H1 (cell line): ENCODE data around the gene AGBL4.

Source experiments
- CBX5 ChIP-seq: fragments of 300-800, 300-1000 bp; sonication (generic); IDR thresholded peaks from 2 replicates; pipeline ENCODE4 v1.7.1; 2016; ENCODE audit warnings: antibody characterized with exemption, low read length, low read depth
- EGR1 ChIP-seq: IDR thresholded peaks from 2 replicates; pipeline ENCODE4 v1.6.1; 2011; ENCODE audit warnings: low read depth, low read length, borderline replicate concordance
- EP300 ChIP-seq, 2 experiments: IDR thresholded peaks; 1 replicate in 1 of 2; 2 replicates in 1 of 2; pipeline ENCODE4 v1.6.1; 2011 to 2012; ENCODE audit warnings: low read depth in 2 of 2, low read length in 2 of 2, mild to moderate bottlenecking in 2 of 2, borderline replicate concordance in 1 of 2, inconsistent platforms in 1 of 2, moderate library complexity in 1 of 2
- EZH2 ChIP-seq: fragments of 200-600 bp; sonication (generic); IDR thresholded peaks from 2 replicates; pipeline ENCODE4 v1.7.1; 2012; ENCODE audit warnings: low read depth, mild to moderate bottlenecking, moderate library complexity, low read length, inconsistent platforms; ENCODE audit not compliant: severe bottlenecking
- FOSL1 ChIP-seq: IDR thresholded peaks from 2 replicates; pipeline ENCODE4 v1.6.1; 2011; ENCODE audit warnings: mild to moderate bottlenecking, low read depth, low read length, moderate library complexity; ENCODE audit not compliant: insufficient read depth
- JUN ChIP-seq: IDR thresholded peaks from 2 replicates; pipeline ENCODE4 v1.6.1; 2011; ENCODE audit warnings: low read depth, mild to moderate bottlenecking, improper control_type of control experiment, low read length
- MAFK ChIP-seq: IDR thresholded peaks from 2 replicates; pipeline ENCODE4 v1.6.1; 2012; ENCODE audit warnings: low read depth, mild to moderate bottlenecking, improper control_type of control experiment, low read length
- POLR2AphosphoS5 ChIP-seq: IDR thresholded peaks from 2 replicates; pipeline ENCODE4 v1.6.1; 2011; ENCODE audit warnings: low read depth, low read length
- SRF ChIP-seq: IDR thresholded peaks from 2 replicates; pipeline ENCODE4 v1.6.1; 2011; ENCODE audit warnings: mild to moderate bottlenecking, low read depth, low read length, moderate library complexity
- TAF1 ChIP-seq: IDR thresholded peaks from 2 replicates; pipeline ENCODE4 v1.6.1; 2011; ENCODE audit warnings: mild to moderate bottlenecking, low read depth, low read length
- TCF12 ChIP-seq: IDR thresholded peaks from 2 replicates; pipeline ENCODE4 v1.6.1; 2011; ENCODE audit warnings: low read depth, mild to moderate bottlenecking, low read length
- ZNF274 ChIP-seq: IDR thresholded peaks from 2 replicates; pipeline ENCODE4 v1.7.0; 2012; ENCODE audit warnings: low read length, borderline replicate concordance; ENCODE audit errors: extremely low read depth
- TF ChIP-seq, protein P1 (sequence below), 3 experiments: IDR thresholded peaks; 1 replicate in 2 of 3; 2 replicates in 1 of 3; pipeline versions ENCODE4 v1.5.1 to v1.6.1; 2011; ENCODE audit warnings: low read length in 3 of 3, mild to moderate bottlenecking in 3 of 3, inconsistent platforms in 2 of 3, low read depth in 1 of 3, moderate library complexity in 1 of 3; ENCODE audit not compliant: insufficient read depth in 1 of 3; ENCODE audit errors: control extremely low read depth in 1 of 3
- TF ChIP-seq, protein P2 (sequence below): IDR thresholded peaks from 2 replicates; pipeline ENCODE4 v1.6.1; 2012; ENCODE audit warnings: inconsistent platforms

DNA sequence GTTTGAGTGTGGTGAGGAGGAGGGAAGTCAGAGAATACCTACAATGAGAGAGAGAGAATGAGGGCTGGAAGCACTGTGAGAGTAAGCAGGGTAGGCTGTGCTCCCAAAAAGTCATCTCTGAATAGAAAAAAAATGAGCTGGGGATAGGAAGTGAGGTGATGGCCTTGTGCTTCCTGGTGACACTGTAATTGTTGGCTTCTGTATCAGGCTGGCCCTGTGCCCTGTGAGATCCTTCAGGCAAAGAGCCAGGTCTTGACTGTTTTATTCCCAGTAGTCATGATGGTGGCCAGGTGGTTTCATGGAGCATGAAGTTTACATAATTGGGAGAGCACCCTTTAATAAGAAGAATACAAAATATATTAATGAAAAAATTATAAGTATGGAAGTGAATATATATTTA is 1531.4 kb downstream of the AGBL4 start:
- no peak for TF ChIP-seq EP300 (IDR thresholded peaks at IDR 0.05; ENCODE audit: borderline replicate concordance in 1 of 2, low read depth in 2 of 2, low read length in 2 of 2)
- TF ChIP-seq, protein P1, sequence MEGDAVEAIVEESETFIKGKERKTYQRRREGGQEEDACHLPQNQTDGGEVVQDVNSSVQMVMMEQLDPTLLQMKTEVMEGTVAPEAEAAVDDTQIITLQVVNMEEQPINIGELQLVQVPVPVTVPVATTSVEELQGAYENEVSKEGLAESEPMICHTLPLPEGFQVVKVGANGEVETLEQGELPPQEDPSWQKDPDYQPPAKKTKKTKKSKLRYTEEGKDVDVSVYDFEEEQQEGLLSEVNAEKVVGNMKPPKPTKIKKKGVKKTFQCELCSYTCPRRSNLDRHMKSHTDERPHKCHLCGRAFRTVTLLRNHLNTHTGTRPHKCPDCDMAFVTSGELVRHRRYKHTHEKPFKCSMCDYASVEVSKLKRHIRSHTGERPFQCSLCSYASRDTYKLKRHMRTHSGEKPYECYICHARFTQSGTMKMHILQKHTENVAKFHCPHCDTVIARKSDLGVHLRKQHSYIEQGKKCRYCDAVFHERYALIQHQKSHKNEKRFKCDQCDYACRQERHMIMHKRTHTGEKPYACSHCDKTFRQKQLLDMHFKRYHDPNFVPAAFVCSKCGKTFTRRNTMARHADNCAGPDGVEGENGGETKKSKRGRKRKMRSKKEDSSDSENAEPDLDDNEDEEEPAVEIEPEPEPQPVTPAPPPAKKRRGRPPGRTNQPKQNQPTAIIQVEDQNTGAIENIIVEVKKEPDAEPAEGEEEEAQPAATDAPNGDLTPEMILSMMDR (IDR thresholded peaks at IDR 0.05; ENCODE audit: control extremely low read depth in 1 of 3, insufficient read depth in 1 of 3, low read depth in 1 of 3, low read length in 3 of 3): no peak
- no peak for TF ChIP-seq POLR2AphosphoS5
- no peak for TF ChIP-seq EZH2
- TF ChIP-seq ZNF274: no peak
- no peak for TF ChIP-seq FOSL1
- TF ChIP-seq SRF: no peak
- no peak for TF ChIP-seq JUN
- TF ChIP-seq, protein P2, sequence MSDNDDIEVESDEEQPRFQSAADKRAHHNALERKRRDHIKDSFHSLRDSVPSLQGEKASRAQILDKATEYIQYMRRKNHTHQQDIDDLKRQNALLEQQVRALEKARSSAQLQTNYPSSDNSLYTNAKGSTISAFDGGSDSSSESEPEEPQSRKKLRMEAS: no peak
- no peak for TF ChIP-seq TAF1
- TF ChIP-seq MAFK: no peak
- no peak for TF ChIP-seq CBX5
- no peak for TF ChIP-seq EGR1
- no peak for TF ChIP-seq TCF12
